ENCODE results near the gene PDE9A. TPM values are rescaled to one million over a fixed set of nuclear protein-coding genes. Genes with fewer than 3 reads are reported as not detected.
A peak's percentile ranks its signal among the peaks of the same experiment; 100 is the strongest.

The PDE9A gene
- not detected in 2 replicates for total RNA-seq (2014; rRNA removed; shearing (Covaris generic); ENCODE audit: low replicate concordance)

- H3K27ac ChIP-seq (ENCODE audit: low read length) = no peak within 1 kb of the TSS
- H3K4me3 ChIP-seq (ENCODE audit: low read length) = no peak within 1 kb of the TSS
- H3K9me2 ChIP-seq (replicated peaks; ENCODE audit: insufficient read depth, low read length) = no peaks in the 10 kb centered on the region
- H3K36me3 ChIP-seq (ENCODE audit: insufficient read depth, low read length) = no peaks in the 10 kb centered on the region
- H3K4me1 ChIP-seq (ENCODE audit: low read length) = peaks cover 6% of the 10 kb centered on the region
- H3K9me3 ChIP-seq (ENCODE audit: low read length) = no peaks in the 10 kb centered on the region
- no peaks in the 10 kb centered on the region for H4K20me1 ChIP-seq (ENCODE audit: insufficient read depth, low read depth, low read length)
- no peak within 1 kb of the TSS for H3K4me2 ChIP-seq (ENCODE audit: low read depth, low read length, poor library complexity, severe bottlenecking)
- no peak within 1 kb of the TSS for H2AFZ ChIP-seq (ENCODE audit: low read length)
- no peaks in the 10 kb centered on the region for H3K27me3 ChIP-seq (ENCODE audit: low read length)
- H3K79me2 ChIP-seq (ENCODE audit: low read length) = no peaks in the 10 kb centered on the region
- H3K9ac ChIP-seq (ENCODE audit: low read length) = no peak within 1 kb of the TSS
- no peak for DNase-seq
Observed at GRCh38 chr21:42653231-42654061, at the start of gene PDE9A. TSS of gene PDE9A (plus strand) at chr21:42653621. CDS start at chr21:42653815, 194 bp downstream.

GRCh38 chr21:42607102-42607501 is 46.3 kb upstream of the PDE9A start:
- H3K27me3 ChIP-seq (ENCODE audit: low read length) = no peaks in the 10 kb centered on the region
- H3K4me2 ChIP-seq (ENCODE audit: low read depth, low read length, poor library complexity, severe bottlenecking) = no peak overlapping the region
- H3K9ac ChIP-seq (ENCODE audit: low read length) = no peak overlapping the region
- H3K9me3 ChIP-seq (ENCODE audit: low read length) = no peaks in the 10 kb centered on the region; the same call in 1 of the 2 replicates
- no peak overlapping the region for H3K27ac ChIP-seq (ENCODE audit: low read length)
- no peak overlapping the region for H2AFZ ChIP-seq (ENCODE audit: low read length)
- no peak overlapping the region for H3K4me3 ChIP-seq (ENCODE audit: low read length)
- no peaks in the 10 kb centered on the region for H3K79me2 ChIP-seq (ENCODE audit: low read length)
- no peak for DNase-seq
- no peaks in the 10 kb centered on the region for H4K20me1 ChIP-seq (ENCODE audit: insufficient read depth, low read depth, low read length)
- no peaks in the 10 kb centered on the region for H3K9me2 ChIP-seq (replicated peaks; ENCODE audit: insufficient read depth, low read length)
- H3K36me3 ChIP-seq (ENCODE audit: insufficient read depth, low read length) = no peaks in the 10 kb centered on the region
- H3K4me1 ChIP-seq (ENCODE audit: low read length) = no peaks in the 10 kb centered on the region

GRCh38 chr21:42607525-42608102 is 45.8 kb upstream of the PDE9A start:
- Histone ChIP-seq H2AFZ (ENCODE audit: low read length) (no peak overlapping the region), H3K9me2 (replicated peaks; ENCODE audit: insufficient read depth, low read length) (no peaks in the 10 kb centered on the region), H3K4me1 (ENCODE audit: low read length) (no peaks in the 10 kb centered on the region), H3K79me2 (ENCODE audit: low read length) (no peaks in the 10 kb centered on the region), H3K27me3 (ENCODE audit: low read length) (no peaks in the 10 kb centered on the region), H3K36me3 (ENCODE audit: insufficient read depth, low read length) (no peaks in the 10 kb centered on the region), H3K9me3 (ENCODE audit: low read length) (no peaks in the 10 kb centered on the region; the same call in 1 of the 2 replicates), H3K4me3 (ENCODE audit: low read length) (no peak overlapping the region), H4K20me1 (ENCODE audit: insufficient read depth, low read depth, low read length) (no peaks in the 10 kb centered on the region), H3K9ac (ENCODE audit: low read length) (no peak overlapping the region), H3K4me2 (ENCODE audit: low read depth, low read length, poor library complexity, severe bottlenecking) (no peak overlapping the region), H3K27ac (ENCODE audit: low read length) (no peak overlapping the region)
- no peak for DNase-seq

GRCh38 chr21:42608446-42608845 is 45.0 kb upstream of the PDE9A start:
- H3K9me2 ChIP-seq (replicated peaks; ENCODE audit: insufficient read depth, low read length) = no peaks in the 10 kb centered on the region

GRCh38 chr21:42609811-42610210 is 43.6 kb upstream of the PDE9A start:
- no peaks in the 10 kb centered on the region for H4K20me1 ChIP-seq (ENCODE audit: insufficient read depth, low read depth, low read length)
- H3K9ac ChIP-seq (ENCODE audit: low read length) = no peak overlapping the region
- DNase-seq = peak; percentile 58
- no peaks in the 10 kb centered on the region for H3K4me1 ChIP-seq (ENCODE audit: low read length)
- no peaks in the 10 kb centered on the region for H3K27me3 ChIP-seq (ENCODE audit: low read length)
- H3K4me2 ChIP-seq (ENCODE audit: low read depth, low read length, poor library complexity, severe bottlenecking) = no peak overlapping the region
- no peak overlapping the region for H3K4me3 ChIP-seq (ENCODE audit: low read length)
- H3K36me3 ChIP-seq (ENCODE audit: insufficient read depth, low read length) = no peaks in the 10 kb centered on the region
- H3K9me3 ChIP-seq (ENCODE audit: low read length) = no peaks in the 10 kb centered on the region; the same call in 1 of the 2 replicates
- no peak overlapping the region for H2AFZ ChIP-seq (ENCODE audit: low read length)
- no peaks in the 10 kb centered on the region for H3K79me2 ChIP-seq (ENCODE audit: low read length)
- H3K9me2 ChIP-seq (replicated peaks; ENCODE audit: insufficient read depth, low read length) = no peaks in the 10 kb centered on the region
- no peak overlapping the region for H3K27ac ChIP-seq (ENCODE audit: low read length)

More at GRCh38 chr21:42608446-42608845, 45.0 kb upstream of the PDE9A start:
- Histone ChIP-seq H2AFZ (ENCODE audit: low read length) (no peak overlapping the region), H3K9me3 (ENCODE audit: low read length) (no peaks in the 10 kb centered on the region; the same call in 1 of the 2 replicates), H3K4me3 (ENCODE audit: low read length) (no peak overlapping the region), H3K27me3 (ENCODE audit: low read length) (no peaks in the 10 kb centered on the region), H3K9ac (ENCODE audit: low read length) (no peak overlapping the region), H3K4me1 (ENCODE audit: low read length) (no peaks in the 10 kb centered on the region), H3K79me2 (ENCODE audit: low read length) (no peaks in the 10 kb centered on the region), H4K20me1 (ENCODE audit: insufficient read depth, low read depth, low read length) (no peaks in the 10 kb centered on the region), H3K4me2 (ENCODE audit: low read depth, low read length, poor library complexity, severe bottlenecking) (no peak overlapping the region), H3K27ac (ENCODE audit: low read length) (no peak overlapping the region), H3K36me3 (ENCODE audit: insufficient read depth, low read length) (no peaks in the 10 kb centered on the region)
- no peak for DNase-seq

GRCh38 chr21:42611852-42612251 is 41.6 kb upstream of the PDE9A start:
- Histone ChIP-seq H3K9me3 (ENCODE audit: low read length) (no peaks in the 10 kb centered on the region), H4K20me1 (ENCODE audit: insufficient read depth, low read depth, low read length) (no peaks in the 10 kb centered on the region), H3K9ac (ENCODE audit: low read length) (no peak overlapping the region), H3K36me3 (ENCODE audit: insufficient read depth, low read length) (no peaks in the 10 kb centered on the region), H3K9me2 (replicated peaks; ENCODE audit: insufficient read depth, low read length) (no peaks in the 10 kb centered on the region), H2AFZ (ENCODE audit: low read length) (no peak overlapping the region), H3K79me2 (ENCODE audit: low read length) (no peaks in the 10 kb centered on the region), H3K4me1 (ENCODE audit: low read length) (no peaks in the 10 kb centered on the region), H3K27ac (ENCODE audit: low read length) (no peak overlapping the region), H3K4me3 (ENCODE audit: low read length) (no peak overlapping the region), H3K4me2 (ENCODE audit: low read depth, low read length, poor library complexity, severe bottlenecking) (no peak overlapping the region), H3K27me3 (ENCODE audit: low read length) (no peaks in the 10 kb centered on the region)
- DNase-seq = no peak

- no peaks in the 10 kb centered on the region for H3K79me2 ChIP-seq (ENCODE audit: low read length)
- no peaks in the 10 kb centered on the region for H3K27me3 ChIP-seq (ENCODE audit: low read length)
- H3K4me2 ChIP-seq (ENCODE audit: low read depth, low read length, poor library complexity, severe bottlenecking) = no peak overlapping the region
- H3K4me3 ChIP-seq (ENCODE audit: low read length) = no peak overlapping the region
- no peak for DNase-seq
- H3K27ac ChIP-seq (ENCODE audit: low read length) = no peak overlapping the region
- H4K20me1 ChIP-seq (ENCODE audit: insufficient read depth, low read depth, low read length) = no peaks in the 10 kb centered on the region
- no peak overlapping the region for H2AFZ ChIP-seq (ENCODE audit: low read length)
- no peak overlapping the region for H3K9ac ChIP-seq (ENCODE audit: low read length)
- H3K4me1 ChIP-seq (ENCODE audit: low read length) = no peaks in the 10 kb centered on the region
- H3K36me3 ChIP-seq (ENCODE audit: insufficient read depth, low read length) = no peaks in the 10 kb centered on the region
- H3K9me3 ChIP-seq (ENCODE audit: low read length) = no peaks in the 10 kb centered on the region
- H3K9me2 ChIP-seq (replicated peaks; ENCODE audit: insufficient read depth, low read length) = no peaks in the 10 kb centered on the region
Observed at GRCh38 chr21:42612390-42612789, 41.0 kb upstream of the PDE9A start.

- Histone ChIP-seq H3K27me3 (ENCODE audit: low read length) (no peaks in the 10 kb centered on the region), H3K4me1 (ENCODE audit: low read length) (no peaks in the 10 kb centered on the region), H3K9ac (ENCODE audit: low read length) (no peak overlapping the region), H3K9me3 (ENCODE audit: low read length) (no peaks in the 10 kb centered on the region), H4K20me1 (ENCODE audit: insufficient read depth, low read depth, low read length) (no peaks in the 10 kb centered on the region), H3K4me3 (ENCODE audit: low read length) (no peak overlapping the region), H3K9me2 (replicated peaks; ENCODE audit: insufficient read depth, low read length) (no peaks in the 10 kb centered on the region), H3K79me2 (ENCODE audit: low read length) (no peaks in the 10 kb centered on the region), H2AFZ (ENCODE audit: low read length) (no peak overlapping the region), H3K4me2 (ENCODE audit: low read depth, low read length, poor library complexity, severe bottlenecking) (no peak overlapping the region), H3K27ac (ENCODE audit: low read length) (no peak overlapping the region), H3K36me3 (ENCODE audit: insufficient read depth, low read length) (no peaks in the 10 kb centered on the region)
- no peak for DNase-seq
Observed at GRCh38 chr21:42613756-42614155, 39.7 kb upstream of the PDE9A start.
